HepG2 (cell line): Measurements from ENCODE around the gene EEFSEC.

Source experiments
- ELF1 ChIP-seq: sonication (generic); formaldehyde crosslinking; IDR thresholded peaks from 2 replicates; pipeline ENCODE4 v1.4.0; 2020; ENCODE audit warnings: missing genetic modification reagents
- FOXP1 ChIP-seq, 2 experiments: fragments of 450-650 bp in 1 of 2; IDR thresholded peaks; 2 replicates each; pipeline ENCODE4 v1.6.1; 2017 to 2018; ENCODE audit warnings: antibody characterized with exemption in 1 of 2
- IKZF5 ChIP-seq: IDR thresholded peaks from 2 replicates; pipeline ENCODE4 v1.6.1; 2018; ENCODE audit warnings: missing genetic modification reagents, mild to moderate bottlenecking, missing compliant biosample characterization
- JUND ChIP-seq: sonication (generic); formaldehyde crosslinking; IDR thresholded peaks from 2 replicates; pipeline ENCODE4 v1.8.0; 2022; ENCODE audit warnings: mild to moderate bottlenecking, missing genetic modification reagents
- POLR2AphosphoS5 ChIP-seq: IDR thresholded peaks from 2 replicates; pipeline ENCODE4 v1.6.1; 2012; ENCODE audit warnings: low read depth, low read length
- SRSF1 ChIP-seq: fragments of 200-400 bp; formaldehyde crosslinking; optimal IDR thresholded peaks from 2 replicates; pipeline ENCODE3; 2017; ENCODE audit warnings: mild to moderate bottlenecking, low read depth, low read length, moderate library complexity
- USF2 ChIP-seq, 2 experiments: sonication (generic) in 1 of 2; formaldehyde crosslinking in 1 of 2; IDR thresholded peaks; 2 replicates each; pipeline versions ENCODE4 v1.5.1 to v1.6.1; 2011 to 2020; ENCODE audit warnings: borderline replicate concordance in 1 of 2, low read depth in 1 of 2, low read length in 1 of 2, mild to moderate bottlenecking in 1 of 2, missing genetic modification reagents in 1 of 2, moderate library complexity in 1 of 2
- ZNF143 ChIP-seq: sonication (generic); formaldehyde crosslinking; IDR thresholded peaks from 2 replicates; pipeline ENCODE4 v1.4.0; 2020; ENCODE audit warnings: missing genetic modification reagents
- ZNF557 ChIP-seq: sonication (generic); formaldehyde crosslinking; IDR thresholded peaks from 2 replicates; pipeline ENCODE4 v1.4.0; 2020; ENCODE audit warnings: missing genetic modification reagents

- TF ChIP-seq SRSF1 (no peak), ZNF143 (CRISPR knock-in tag) (no peak), ELF1 (CRISPR knock-in tag) (no peak), IKZF5 (CRISPR knock-in tag) (no peak), JUND (CRISPR knock-in tag) (no peak), ZNF557 (no peak), FOXP1 (IDR thresholded peaks at IDR 0.05) (no peak), FOXP1 (CRISPR knock-in tag; IDR thresholded peaks at IDR 0.05) (no peak), USF2 (IDR thresholded peaks at IDR 0.05; ENCODE audit: low read depth, low read length) (no peak), USF2 (CRISPR knock-in tag; IDR thresholded peaks at IDR 0.05; ENCODE audit: borderline replicate concordance) (no peak), POLR2AphosphoS5 (no peak)
These were observed 273.0 kb downstream of the EEFSEC start for GRCh38 chr3:128426128-128426921.
